ENCODE data around the gene ZNF407.

The ZNF407 gene

GRCh38 chr18:75062297-75062886 is 464.7 kb downstream of the ZNF407 start:
- no peak for DNase-seq

- no peak for DNase-seq
These were observed 465.5 kb downstream of the ZNF407 start for GRCh38 chr18:75063196-75063595.

GRCh38 chr18:75063615-75064512 is 466.2 kb downstream of the ZNF407 start:
- no peak for DNase-seq

GRCh38 chr18:75064513-75064905 is 466.8 kb downstream of the ZNF407 start:
- DNase-seq = no peak

- no peak for DNase-seq
These were observed 467.8 kb downstream of the ZNF407 start for GRCh38 chr18:75065251-75066000.

- no peak for DNase-seq
These were observed 468.6 kb downstream of the ZNF407 start for GRCh38 chr18:75066021-75066880.

GRCh38 chr18:75066936-75067335 is 469.3 kb downstream of the ZNF407 start:
- DNase-seq = peak; percentile 1

- no peak for DNase-seq
These were observed 470.5 kb downstream of the ZNF407 start for GRCh38 chr18:75067996-75068645.

- DNase-seq = no peak
These were observed 471.2 kb downstream of the ZNF407 start for GRCh38 chr18:75068682-75069435.

GRCh38 chr18:75070235-75070624 is 472.6 kb downstream of the ZNF407 start:
- no peak for DNase-seq

GRCh38 chr18:75070625-75071483 is 473.2 kb downstream of the ZNF407 start:
- peak; percentile 74 for DNase-seq

GRCh38 chr18:75071484-75071785 is 473.8 kb downstream of the ZNF407 start:
- DNase-seq = no peak

- DNase-seq = no peak
These were observed 474.4 kb downstream of the ZNF407 start for GRCh38 chr18:75071866-75072671.

- no peak for DNase-seq
These were observed 475.2 kb downstream of the ZNF407 start for GRCh38 chr18:75072672-75073371.

- DNase-seq = no peak
These were observed 476.0 kb downstream of the ZNF407 start for GRCh38 chr18:75073654-75074053.

GRCh38 chr18:75074196-75075015 is 476.7 kb downstream of the ZNF407 start:
- no peak for DNase-seq

- no peak for DNase-seq
These were observed 477.3 kb downstream of the ZNF407 start for GRCh38 chr18:75075016-75075305.

- no peak for DNase-seq
These were observed 477.8 kb downstream of the ZNF407 start for GRCh38 chr18:75075429-75075841.
